DMS114 treated with DMSO at 0.1 percent for 48 hours (cell line): Measurements from ENCODE around the gene SRC.

Source experiments
- DNase-seq: peaks from one replicate; lab custom pipeline; 2025; ENCODE audit not compliant: unreplicated experiment; lab: John Stamatoyannopoulos, UW

Gene SRC

DNA sequence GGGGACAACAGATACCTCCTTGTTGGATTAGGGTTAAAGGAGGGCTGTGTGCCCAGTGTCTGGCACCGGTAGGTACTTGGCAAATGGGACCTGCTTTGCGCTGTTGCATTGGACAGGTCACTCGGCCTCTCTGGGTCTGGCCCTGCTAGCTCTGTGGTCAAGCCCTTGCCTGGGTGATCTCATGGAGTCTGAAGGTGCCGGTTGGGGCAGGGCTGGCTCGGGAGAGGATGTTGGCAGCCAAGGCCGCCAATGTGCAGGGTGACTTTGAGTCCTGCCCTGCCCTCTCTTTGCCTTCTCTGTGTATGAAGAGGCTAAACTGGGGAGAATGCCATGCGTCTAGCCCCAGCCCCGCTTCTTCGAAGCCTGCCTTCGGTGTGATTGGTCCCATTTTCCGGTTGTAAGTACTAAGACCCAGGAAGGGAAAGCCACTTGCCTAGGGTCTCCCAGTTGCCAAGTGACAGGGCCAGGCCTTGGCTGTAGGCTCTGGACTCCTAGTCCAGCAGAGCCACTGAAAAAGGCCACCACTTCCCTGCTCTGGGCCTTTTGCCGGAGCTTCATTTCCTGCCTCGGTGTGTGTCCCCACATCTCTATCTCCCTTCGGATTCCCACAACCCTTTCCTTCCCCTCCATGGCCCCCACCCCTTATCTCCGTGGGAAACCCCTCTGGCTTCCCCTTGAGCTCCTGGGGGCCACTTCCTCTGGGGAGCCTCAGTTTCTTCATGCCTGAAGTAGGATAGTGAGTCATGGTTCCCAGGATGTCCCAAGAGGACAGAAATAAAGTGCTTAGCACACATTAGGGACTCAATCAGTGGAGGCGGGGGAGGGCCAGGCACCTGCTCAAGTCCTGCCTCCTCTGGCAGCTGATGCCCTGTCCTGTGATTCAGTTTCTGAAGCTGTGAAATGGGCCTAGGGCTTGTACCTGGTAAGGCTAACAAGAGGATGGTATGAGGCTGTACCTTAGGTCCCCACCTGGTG lies 3.9 kb downstream of the SRC start:
- no peak for DNase-seq

DNA sequence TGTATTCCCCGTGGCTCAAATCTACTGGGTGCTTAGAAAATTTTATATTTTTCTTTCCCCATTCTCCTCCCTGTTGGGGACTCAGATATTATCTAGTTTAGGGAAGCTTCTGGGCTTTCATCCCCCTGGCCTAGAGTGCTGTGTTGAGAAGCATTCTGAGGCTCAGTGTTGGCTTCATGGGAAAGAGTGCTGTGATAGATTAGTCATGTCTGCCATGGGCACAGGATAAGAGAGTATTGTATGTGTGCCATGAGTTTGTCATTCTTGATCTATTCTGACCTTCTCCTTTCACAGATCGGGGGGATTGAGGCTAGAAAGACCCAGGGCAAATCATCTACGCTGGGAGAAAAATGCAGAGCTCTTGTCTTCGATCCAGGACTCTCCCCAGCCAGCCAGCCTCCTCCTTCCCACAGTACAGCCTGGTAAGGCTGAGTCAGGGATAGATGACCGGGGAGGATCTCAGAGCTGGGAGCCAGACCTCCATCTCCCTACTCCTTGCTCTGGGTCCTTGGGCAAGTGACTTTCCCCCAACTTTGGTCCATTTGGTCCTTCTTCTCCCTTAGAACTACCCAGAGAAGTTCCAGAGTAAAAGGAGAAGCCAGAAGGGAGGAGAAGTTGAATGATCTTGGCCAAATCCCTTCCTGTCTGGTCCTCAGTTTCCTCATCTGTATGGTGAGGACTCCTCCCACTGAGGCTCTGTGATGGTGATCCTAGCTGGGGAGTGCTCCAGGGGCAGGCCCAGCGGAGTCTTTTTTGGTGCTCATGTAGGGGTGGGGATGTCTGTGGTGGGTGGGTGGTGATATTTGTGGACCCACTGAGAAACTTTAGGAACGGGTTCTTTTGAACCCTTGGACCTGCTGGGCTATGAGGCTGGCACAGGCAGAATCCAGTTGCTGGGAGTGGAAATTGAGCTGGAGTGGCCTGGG lies 5.0 kb downstream of the SRC start:
- no peak for DNase-seq

DNA sequence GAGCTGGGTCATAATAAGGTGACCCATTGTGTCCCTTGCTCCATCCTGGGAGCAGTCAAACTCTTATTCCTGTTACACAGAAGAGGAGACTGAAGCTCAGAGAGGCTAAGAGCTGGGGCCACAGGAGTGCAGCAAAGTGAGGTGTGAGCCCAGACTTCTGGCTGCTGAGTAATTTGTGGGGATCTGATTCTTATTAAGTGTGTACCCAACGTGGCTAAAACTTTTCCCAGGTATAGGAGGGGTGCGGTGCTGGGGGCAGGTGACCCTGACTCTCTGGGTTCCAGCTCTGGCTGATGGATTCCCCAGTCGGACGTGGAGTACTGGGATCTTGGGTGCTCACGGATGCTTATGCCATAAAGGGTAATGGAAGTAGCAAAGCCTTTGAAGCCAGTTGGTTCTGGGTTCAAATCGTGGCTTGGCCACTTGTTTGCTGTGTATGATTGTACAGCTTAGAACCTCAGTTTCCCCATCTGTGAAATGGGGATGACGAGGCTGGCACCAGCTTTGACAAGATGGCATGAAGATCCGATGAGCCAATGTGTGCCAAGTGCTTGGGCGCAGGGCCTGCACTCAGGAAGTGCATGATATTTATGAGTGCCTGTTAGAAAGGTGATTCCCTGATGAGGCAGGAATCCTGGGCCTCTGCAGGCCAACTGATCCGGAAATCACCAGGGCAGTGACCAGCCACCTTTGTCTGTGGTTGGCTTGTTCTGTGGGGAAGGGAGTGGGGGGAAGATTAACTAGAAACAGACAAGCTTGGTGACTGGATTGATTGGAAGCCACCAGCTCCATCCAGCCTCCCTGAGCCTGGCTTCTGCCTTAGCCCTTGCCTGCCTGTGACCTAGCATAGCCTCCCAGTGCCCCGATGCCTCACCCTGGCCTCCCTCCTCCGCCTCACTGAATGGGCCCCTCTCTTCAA lies 6.0 kb downstream of the SRC start:
- no peak for DNase-seq

DNA sequence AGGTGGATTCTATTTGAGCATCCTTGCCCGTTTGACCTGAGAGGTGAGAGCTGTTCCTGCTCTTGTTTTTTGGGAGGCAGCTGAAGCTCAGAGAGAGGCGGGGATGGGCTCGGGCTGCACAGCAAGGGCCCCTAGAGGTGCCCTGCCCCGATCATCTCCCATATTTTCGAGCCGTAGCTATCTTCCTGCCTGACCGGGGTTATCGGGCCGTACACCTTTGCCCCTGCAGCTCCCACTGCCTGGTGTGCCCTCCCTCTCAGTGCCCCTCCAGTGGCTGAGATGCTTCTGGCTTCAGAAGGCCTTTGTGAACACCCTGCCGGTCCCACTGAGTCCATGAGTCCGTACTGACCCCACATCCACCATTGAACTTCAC lies 6.7 kb downstream of the SRC start:
- no peak for DNase-seq

DNA sequence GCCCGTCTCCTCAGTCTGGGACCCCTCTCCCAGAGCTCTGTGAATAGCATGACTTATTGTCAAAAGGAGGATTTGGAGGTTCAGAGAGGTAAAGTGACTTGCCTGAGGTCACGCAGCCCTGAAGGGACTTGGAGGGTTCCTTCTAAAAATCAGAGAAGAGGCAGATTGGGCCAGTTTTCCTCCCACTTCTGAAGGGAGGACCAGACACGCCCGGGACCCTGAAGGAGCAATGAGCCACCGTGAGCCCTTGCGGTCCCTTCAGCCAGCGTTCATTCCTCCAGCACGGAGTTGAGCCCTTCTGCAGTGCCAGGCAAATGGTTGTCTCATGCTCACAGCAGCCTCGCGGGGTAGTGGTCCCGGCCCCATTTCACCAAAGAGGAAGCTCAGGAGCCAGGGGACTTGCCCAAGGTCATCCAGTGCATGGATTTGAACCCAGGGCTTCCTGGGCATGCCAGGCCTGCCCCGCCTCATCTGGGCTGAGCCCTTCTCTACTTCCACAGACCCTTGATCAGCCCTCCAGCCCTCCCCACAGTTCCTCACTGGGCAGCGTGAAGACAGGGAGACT lies 7.4 kb downstream of the SRC start:
- no peak for DNase-seq

DNA sequence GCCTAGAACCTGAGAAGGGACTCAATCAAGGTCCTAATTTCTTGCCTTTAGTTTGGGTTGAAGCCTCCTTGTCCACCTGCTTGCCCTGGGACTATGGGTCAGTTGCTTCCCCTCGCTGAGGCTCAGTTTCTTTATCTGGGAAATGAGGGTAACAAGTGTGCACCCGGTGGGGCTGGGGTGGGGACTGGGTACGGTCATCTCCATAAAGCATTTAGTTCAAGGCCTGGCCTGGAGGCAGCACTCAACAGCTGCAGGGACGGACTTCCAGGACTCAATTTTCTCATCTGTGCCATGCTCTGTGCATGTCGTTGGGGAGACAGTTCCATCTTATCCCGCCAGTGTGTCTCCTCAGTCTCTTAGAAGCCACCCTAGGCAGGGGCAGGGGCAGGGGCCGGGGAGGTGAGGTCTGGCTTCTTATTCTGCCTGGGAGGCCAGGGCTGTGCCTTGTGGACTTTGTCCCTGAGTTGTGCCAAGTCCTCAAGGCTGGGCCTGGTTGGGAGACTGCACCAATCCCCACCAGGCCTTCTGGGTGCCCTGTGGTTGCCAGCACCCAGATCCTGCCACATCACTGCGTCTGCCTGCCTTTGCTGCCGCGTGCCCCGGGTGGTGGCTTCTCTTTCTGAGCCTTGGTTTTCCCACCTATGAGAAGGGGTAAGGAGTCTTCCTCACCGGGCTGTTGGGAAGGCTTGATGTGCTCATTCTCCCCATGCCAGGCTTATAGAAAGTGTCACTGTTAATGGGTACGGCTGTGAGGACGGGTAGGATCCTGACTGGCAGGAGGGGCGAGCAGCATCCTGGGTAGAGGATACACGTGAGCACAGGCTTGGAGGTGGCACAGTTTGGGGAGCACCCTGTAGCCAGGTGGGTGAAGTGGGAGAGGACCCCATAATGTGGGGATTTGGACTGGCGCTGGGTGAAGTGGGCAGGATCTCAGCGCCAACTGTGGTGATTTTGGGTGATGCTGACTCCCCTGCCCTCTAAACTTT lies 8.6 kb downstream of the SRC start:
- DNase-seq, result no peak

DNA sequence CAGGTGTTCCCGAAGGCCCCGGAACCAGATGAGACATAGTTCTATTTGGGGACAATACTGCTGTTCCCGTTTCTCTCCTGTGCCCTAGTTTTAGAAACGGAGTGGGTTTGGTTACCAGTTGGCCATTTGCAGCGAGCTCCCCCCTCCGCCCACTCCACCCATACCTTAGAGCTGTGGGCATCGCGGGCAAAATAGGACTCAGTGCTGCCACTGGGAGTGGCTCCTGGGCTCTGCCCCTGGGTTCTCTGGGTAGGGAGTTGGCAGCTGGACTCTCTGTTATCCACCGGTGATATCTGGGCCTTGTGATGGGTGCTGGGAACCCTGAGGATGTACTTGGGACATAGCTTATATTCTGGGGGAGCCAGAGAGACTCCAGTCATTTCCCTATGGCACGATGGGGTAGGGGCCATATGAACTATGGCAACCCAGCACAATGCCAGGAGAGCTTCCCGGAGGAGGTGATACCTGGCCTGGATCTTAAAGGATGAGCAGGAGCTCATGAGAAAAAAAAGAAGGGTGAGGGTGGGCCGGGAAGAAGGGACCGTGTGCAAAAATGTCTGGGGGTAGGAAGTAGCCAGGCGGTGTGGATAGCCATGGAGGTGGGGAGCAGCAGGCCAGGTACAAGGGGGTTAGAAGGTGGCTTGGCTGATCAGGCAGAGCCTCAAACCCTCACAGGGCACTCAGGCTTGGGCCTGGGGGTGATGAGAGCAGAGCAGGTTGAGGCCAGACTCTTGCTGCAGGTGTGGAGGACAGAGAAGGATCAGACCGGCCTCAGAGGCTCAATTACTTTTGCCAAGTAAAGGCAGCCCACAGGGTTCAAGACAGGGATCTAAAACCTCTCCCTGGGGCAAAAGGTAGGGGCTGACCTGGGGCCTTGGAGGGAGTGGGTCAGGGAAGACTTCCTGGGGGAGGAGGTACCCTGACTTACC lies 9.6 kb downstream of the SRC start:
- no peak for DNase-seq

DNA sequence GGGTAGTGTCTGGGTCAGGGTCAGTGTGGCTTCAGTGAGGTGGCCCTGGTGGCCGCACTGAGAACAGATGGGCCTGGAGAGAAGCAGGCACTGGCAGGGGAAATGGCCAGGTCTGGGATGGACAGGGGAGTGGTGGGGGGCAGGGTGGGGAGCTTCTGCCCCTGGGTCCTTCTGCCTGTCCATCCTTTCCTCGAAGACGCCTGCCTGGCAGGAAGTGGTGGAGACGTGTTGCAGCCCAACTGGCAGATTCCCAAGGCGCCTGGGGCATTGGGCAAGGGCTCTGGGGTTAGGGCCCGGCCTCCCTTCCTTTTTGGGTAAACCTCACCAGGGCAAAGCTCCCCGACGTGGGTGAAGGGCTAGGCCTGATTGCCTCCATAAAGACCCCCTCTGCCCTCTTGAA lies 10.4 kb downstream of the SRC start:
- DNase-seq, result no peak

DNA sequence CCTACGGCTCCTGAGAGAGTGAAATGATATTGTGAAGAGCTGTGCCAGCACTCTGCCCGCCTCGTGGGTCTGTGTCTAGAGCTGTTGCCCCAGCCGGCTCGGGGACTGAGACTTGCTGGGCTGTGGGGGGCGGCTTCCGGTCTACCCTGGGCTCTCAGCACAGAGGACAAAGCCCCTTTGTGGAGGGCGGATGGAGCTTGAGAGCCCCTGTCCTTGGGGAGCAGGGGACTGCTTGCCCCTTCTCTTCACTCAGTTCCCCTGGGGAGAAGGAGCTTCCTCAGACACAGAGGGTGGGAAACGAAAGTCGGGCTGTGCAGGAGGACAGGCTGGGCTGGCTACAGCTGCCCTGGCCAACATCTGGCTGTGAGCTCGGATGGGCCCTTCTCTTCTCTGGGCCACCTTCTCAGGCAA lies 11.0 kb downstream of the SRC start:
- DNase-seq, result no peak

DNA sequence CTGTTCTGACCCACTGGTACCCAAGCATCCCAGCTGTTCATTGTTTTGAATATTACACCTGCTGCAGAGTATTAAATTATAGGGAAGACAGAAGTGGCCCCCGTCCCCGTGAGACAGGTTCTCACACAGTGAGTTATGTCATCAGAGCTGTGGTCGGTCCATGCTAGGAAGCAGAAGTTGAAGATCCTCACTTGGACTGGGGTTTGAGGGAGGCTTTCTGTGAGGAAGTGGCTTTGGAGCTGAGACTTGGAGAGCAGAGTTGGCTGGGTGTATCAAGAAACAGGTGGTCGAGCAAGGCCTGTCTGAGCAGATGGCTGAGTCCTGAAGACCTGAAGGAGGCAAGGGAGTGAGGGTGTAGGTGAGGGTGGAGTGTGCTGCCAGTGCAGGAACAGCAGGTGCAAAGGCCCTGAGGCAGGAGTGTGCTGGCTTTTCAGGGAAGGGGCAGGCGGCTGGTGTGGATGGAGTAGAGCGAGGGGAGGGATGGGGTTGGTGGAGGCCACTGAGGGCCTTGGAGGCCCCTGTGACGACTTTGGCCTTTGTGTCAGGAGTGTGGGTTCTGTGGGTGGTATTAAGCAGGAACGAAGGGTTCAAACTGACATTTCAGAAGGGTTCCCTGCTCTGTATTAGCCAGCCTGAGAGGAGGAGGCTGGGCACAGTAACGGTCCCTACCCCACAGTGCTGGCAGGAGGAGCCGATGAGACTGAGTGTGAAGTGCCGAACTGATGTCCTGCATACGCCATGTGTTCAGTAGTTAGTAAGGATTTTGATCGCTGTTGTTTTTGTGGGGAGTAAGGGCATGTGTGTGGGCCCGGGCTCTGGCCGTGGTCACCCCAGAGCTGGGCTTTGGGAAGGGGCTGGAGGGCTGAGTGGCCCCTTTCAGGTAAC lies 11.8 kb downstream of the SRC start:
- DNase-seq, result no peak

DNA sequence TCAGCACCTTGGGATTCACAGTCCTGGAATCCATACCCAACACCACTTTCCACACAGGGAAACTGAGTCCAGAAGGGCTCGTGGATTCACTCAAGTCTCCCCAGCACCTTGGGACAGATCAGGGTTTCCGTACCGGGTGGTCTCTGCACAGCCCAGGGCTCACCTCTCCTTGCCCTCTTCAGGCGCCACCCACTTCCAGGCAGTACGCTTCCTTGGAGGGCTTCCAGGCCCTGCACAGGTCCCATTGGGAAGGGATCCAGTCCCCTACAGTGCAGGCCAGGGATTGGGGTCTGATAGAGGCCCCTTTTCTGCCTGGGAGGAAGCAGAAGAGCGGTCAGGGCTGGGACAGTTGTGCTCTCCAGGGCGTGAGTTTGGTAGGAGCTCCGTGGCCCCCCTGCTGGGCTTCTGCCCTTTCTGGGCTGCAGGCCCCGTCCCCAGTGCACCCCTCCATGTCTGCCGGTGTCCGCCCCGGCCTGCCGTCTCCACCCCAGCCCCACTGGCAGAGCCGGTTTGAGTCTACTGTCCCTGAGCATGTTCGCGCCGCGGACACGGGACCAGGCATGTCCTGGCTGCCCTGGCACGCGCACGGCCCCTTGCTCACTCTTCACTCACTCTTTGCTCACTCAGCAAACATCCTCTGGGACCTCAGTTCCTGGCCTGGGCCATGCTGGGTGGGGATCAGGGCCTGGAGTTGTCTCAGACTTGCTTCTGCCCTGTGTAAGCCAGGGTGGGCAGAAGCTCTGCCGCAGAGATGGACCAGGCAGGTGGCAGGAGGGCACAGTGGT lies 12.6 kb downstream of the SRC start:
- DNase-seq, result no peak

DNA sequence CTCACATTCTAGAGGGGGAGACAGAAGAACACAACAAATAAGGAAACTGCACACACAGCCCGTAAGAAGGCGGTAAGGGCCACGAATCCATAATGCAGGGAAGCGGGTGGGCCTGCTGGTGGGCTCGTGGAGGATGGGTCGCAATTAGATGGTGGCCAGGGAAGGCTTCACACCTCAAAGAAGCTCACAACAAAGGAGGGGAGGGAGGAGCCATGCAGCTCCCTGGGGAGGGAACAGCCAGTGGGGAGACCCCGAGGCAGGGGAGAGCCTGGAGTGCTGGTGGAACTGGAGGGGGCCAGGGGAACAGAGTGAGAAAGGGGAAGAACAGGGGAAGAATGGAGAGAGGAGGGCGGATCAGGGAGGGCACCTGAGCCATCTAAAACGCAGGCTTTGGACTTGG lies 13.4 kb downstream of the SRC start:
- DNase-seq, result no peak

DNA sequence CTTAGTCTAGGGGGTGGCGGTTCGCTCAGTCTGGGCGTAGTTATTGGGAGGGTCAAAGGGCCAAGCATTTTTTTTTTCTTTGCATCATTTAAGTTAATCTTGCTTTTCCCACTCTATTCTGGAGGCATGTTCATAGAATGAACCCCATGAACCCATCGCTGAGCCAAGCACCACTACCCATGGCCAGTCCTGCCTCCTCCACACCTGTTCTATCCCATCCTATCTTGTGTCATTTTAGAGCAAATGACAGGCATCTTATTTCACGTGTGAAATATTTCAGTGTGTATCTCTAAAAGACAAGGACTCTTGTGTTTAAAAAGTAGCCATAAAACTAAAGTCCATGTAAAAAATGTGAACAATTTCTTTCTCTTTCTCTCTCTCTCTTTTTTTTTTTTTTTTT lies 13.9 kb downstream of the SRC start:
- no peak for DNase-seq

DNA sequence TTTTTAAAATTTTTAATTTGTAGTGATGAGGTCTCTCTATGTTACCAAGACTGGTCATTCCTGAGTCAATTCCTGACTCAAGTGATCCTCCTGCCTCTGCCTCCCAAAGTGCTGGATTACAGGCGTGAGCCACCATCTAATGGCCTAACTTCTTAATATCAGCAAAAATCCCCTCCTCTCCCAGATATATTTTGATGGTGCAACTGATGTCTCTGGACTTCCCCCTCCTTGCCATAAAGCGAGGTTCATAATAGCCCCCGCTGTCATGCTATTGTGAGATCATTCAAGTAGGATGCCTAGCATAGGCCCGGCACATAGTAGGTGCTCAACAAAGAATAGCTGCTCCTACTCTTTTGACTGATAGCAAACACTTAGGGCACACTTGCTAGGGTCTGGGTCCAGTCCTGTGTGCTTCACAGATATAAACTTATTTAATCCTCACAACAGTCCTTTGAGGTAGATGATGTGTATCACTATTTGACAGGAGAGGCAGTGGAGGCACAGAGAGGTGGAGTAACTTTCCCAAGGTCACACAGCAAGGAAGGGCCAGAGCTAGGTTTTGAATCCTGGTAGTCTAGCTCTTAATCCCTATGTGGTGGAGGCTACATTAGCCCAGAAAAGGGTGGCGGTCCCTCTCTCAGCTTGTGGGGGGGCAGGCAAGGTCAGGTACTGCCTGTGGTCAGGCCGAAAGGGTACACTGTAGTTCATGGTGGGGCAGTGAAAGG lies 14.6 kb downstream of the SRC start:
- no peak for DNase-seq

DNA sequence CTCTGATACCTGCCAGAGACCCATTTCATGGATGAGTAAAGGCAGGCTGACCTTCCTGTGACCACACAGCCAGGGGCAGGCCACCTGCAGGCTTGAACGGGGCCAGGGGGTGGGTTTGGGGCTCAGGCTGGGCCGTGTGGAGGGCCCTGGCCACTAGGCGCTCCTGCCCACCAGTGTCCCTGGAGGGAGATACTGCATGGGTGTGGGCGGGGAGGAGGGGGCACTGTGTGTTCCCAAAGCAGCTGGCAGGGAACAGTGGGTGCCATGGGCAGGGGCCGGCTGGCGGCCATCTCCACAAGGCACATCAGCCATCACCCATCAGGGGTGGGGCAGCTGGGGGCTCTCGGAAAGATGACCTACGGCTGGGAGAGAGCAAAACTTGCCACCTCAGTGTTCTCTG lies 15.4 kb downstream of the SRC start:
- no peak for DNase-seq

DNA sequence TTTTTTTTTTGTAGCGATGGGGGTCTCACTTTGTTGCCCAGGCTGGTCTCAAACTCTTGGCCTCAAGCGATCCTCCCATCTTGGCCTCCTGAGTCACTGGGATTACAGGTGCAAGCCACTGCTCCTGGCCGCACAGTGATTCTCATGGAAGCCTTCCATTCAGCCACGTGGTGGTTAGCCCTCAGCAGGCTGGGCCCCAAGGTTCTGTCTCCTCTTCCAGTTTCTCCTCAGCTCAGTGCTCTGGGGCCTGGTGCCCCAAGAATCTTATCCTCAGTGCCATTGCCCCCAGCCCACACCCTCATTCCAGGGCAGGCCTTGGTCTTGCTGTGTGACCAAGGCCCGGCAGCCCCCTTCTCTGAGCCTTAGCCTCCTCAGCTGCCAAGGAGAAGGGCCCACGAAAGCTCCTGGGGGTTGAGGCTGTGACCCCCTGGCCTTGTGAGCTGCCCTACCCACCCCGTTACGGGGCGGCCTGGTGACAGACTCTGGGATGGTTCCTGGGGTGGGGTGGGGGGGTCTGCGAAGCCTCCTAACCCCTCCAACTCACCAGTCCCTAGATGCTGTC lies 16.4 kb downstream of the SRC start:
- no peak for DNase-seq
